HepG2 (cell line): Measurements from ENCODE around the gene CH25H. TPM values are rescaled to one million over a fixed set of nuclear protein-coding genes. Genes with fewer than 3 reads are reported as not detected.

Experiments used
- BRD4 ChIP-seq: sonication (generic); formaldehyde crosslinking; IDR thresholded peaks from 2 replicates; pipeline ENCODE4 v1.4.0; 2020; ENCODE audit warnings: missing genetic modification reagents
- CHD2 ChIP-seq: IDR thresholded peaks from 2 replicates; pipeline ENCODE4 v1.6.1; 2011; ENCODE audit warnings: low read depth, low read length, improper control_type of control experiment
- IRX3 ChIP-seq: sonication (generic); formaldehyde crosslinking; IDR thresholded peaks from 2 replicates; pipeline ENCODE4 v1.8.1; 2023; ENCODE audit warnings: mild to moderate bottlenecking, low read depth, missing genetic modification reagents, borderline replicate concordance
- JUN ChIP-seq: sonication (generic); formaldehyde crosslinking; IDR thresholded peaks from 2 replicates; pipeline ENCODE4 v1.4.0; 2020; ENCODE audit warnings: mild to moderate bottlenecking, missing genetic modification reagents
- JUND ChIP-seq: sonication (generic); formaldehyde crosslinking; IDR thresholded peaks from 2 replicates; pipeline ENCODE4 v1.8.0; 2022; ENCODE audit warnings: mild to moderate bottlenecking, missing genetic modification reagents
- KDM5B ChIP-seq: sonication (generic); formaldehyde crosslinking; IDR thresholded peaks from 2 replicates; pipeline ENCODE4 v1.4.0; 2020; ENCODE audit warnings: missing genetic modification reagents, mild to moderate bottlenecking, borderline replicate concordance
- MEIS1 ChIP-seq: sonication (generic); formaldehyde crosslinking; IDR thresholded peaks from 2 replicates; pipeline ENCODE4 v1.9.0; 2021; ENCODE audit warnings: mild to moderate bottlenecking, missing genetic modification reagents, moderate library complexity, borderline replicate concordance
- NFYC ChIP-seq: IDR thresholded peaks from 2 replicates; pipeline ENCODE4 v1.6.1; 2016; ENCODE audit warnings: missing genetic modification reagents, missing compliant biosample characterization
- PTBP1 ChIP-seq: fragments of 200-400 bp; formaldehyde crosslinking; IDR thresholded peaks from 2 replicates; pipeline ENCODE4 v1.6.1; 2018; ENCODE audit warnings: low read length, low read depth; ENCODE audit not compliant: poor library complexity, severe bottlenecking
- SALL1 ChIP-seq: sonication (generic); formaldehyde crosslinking; IDR thresholded peaks from 2 replicates; pipeline ENCODE4 v1.8.0; 2022; ENCODE audit warnings: mild to moderate bottlenecking, missing genetic modification reagents
- SRY ChIP-seq: sonication (generic); formaldehyde crosslinking; IDR thresholded peaks from 2 replicates; pipeline ENCODE4 v1.8.0; 2022; ENCODE audit warnings: mild to moderate bottlenecking, missing genetic modification reagents
- TCF12 ChIP-seq, 2 experiments: fragments of 450-650 bp in 1 of 2; sonication (generic) in 1 of 2; formaldehyde crosslinking in 1 of 2; IDR thresholded peaks; 2 replicates each; pipeline versions ENCODE4 v1.6.1 to v1.8.0; 2017 to 2022; ENCODE audit warnings: antibody characterized with exemption in 1 of 2, mild to moderate bottlenecking in 1 of 2, missing genetic modification reagents in 1 of 2, moderate library complexity in 1 of 2
- TOE1 ChIP-seq: sonication (generic); formaldehyde crosslinking; IDR thresholded peaks from 2 replicates; pipeline ENCODE4 v1.4.0; 2020; ENCODE audit warnings: mild to moderate bottlenecking, missing genetic modification reagents
- ZBTB3 ChIP-seq: sonication (generic); formaldehyde crosslinking; IDR thresholded peaks from 2 replicates; pipeline ENCODE4 v1.4.0; 2020; ENCODE audit warnings: low read depth, mild to moderate bottlenecking, moderate library complexity, missing genetic modification reagents, borderline replicate concordance
- ZFP1 ChIP-seq: IDR thresholded peaks from 2 replicates; pipeline ENCODE4 v1.6.1; 2016
- ZFP90 ChIP-seq: sonication (generic); formaldehyde crosslinking; IDR thresholded peaks from 2 replicates; pipeline ENCODE4 v1.8.0; 2022; ENCODE audit warnings: missing genetic modification reagents, mild to moderate bottlenecking, inconsistent platforms, borderline replicate concordance
- ZNF333 ChIP-seq: sonication (generic); formaldehyde crosslinking; IDR thresholded peaks from 2 replicates; pipeline ENCODE4 v1.4.0; 2020; ENCODE audit warnings: mild to moderate bottlenecking, missing genetic modification reagents, borderline replicate concordance
- ZNF607 ChIP-seq: sonication (generic); formaldehyde crosslinking; IDR thresholded peaks from 2 replicates; pipeline ENCODE4 v1.5.1; 2020; ENCODE audit warnings: missing genetic modification reagents, mild to moderate bottlenecking, borderline replicate concordance
- ZNF841 ChIP-seq: sonication (generic); formaldehyde crosslinking; IDR thresholded peaks from 2 replicates; pipeline ENCODE4 v1.8.1; 2023; ENCODE audit warnings: missing genetic modification reagents, borderline replicate concordance
- polyA plus RNA-seq, 8 experiments: library from polyadenylated mRNA; depleted of rRNA in 3 of 8; stranded (reverse) in 7 of 8; unstranded in 1 of 8; fragments of >200 nt; fragmentation: Illumina TruSeq in 4 of 8; extraction: Trizol in 4 of 8; gene quantifications; 2 replicates each; pipeline versions ENCODE4 v1.2.1 to v1.2.3, GENCODE V29; 2011 to 2016; ENCODE audit warnings: low read depth in 4 of 8, missing spikeins in 1 of 8, mixed read lengths in 1 of 8; ENCODE audit not compliant: insufficient read depth in 1 of 8
- total RNA-seq, 5 experiments: library from RNA; depleted of rRNA; stranded (reverse); fragments of >200 nt; fragmentation: Illumina TruSeq; extraction: Trizol; gene quantifications; 2 replicates each; pipeline ENCODE4 v1.2.3, GENCODE V29; 2016; ENCODE audit warnings: low read depth in 1 of 5
- TF ChIP-seq, protein P1 (sequence below): sonication (generic); formaldehyde crosslinking; IDR thresholded peaks from 2 replicates; pipeline ENCODE4 v1.8.1; 2023; ENCODE audit warnings: missing genetic modification reagents, mild to moderate bottlenecking, borderline replicate concordance
- TF ChIP-seq, protein P2 (sequence below): IDR thresholded peaks from 2 replicates; pipeline ENCODE4 v1.6.1; 2012; ENCODE audit warnings: inconsistent platforms
- TF ChIP-seq, protein P3 (sequence below): sonication (generic); formaldehyde crosslinking; IDR thresholded peaks from 2 replicates; pipeline ENCODE4 v1.5.0; 2020; ENCODE audit warnings: mild to moderate bottlenecking, missing genetic modification reagents, borderline replicate concordance
- TF ChIP-seq, protein P4 (sequence below): sonication (generic); formaldehyde crosslinking; IDR thresholded peaks from 2 replicates; pipeline ENCODE4 v1.4.0; 2020; ENCODE audit warnings: missing genetic modification reagents
- TF ChIP-seq, protein P5 (sequence below): sonication (generic); formaldehyde crosslinking; IDR thresholded peaks from 2 replicates; pipeline ENCODE4 v1.9.0; 2022; ENCODE audit warnings: low read depth, missing genetic modification reagents

CH25H gene
- total and polyA plus RNA-seq, 2 of the 13 experiments (the other 11 are each of a cell fraction or from before 2014, with no cell fraction given) = not detected

- TF ChIP-seq, protein P1, sequence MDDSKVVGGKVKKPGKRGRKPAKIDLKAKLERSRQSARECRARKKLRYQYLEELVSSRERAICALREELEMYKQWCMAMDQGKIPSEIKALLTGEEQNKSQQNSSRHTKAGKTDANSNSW (CRISPR knock-in tag) = no peak
- TF ChIP-seq JUN (CRISPR knock-in tag) (no peak), KDM5B (CRISPR knock-in tag) (peak; percentile 57; the same call in 1 of the 2 replicates), NFYC (CRISPR knock-in tag) (peak; percentile 76), TCF12 (IDR thresholded peaks at IDR 0.05) (no peak), TCF12 (CRISPR knock-in tag; IDR thresholded peaks at IDR 0.05) (no peak), ZNF333 (CRISPR knock-in tag) (0 out of 2 replicates have a peak, but pooled peaks have one; percentile 21), BRD4 (CRISPR knock-in tag) (no peak), PTBP1 (no peak), ZNF607 (CRISPR knock-in tag) (no peak), CHD2 (no peak), IRX3 (CRISPR knock-in tag) (no peak), ZBTB3 (CRISPR knock-in tag) (no peak), SALL1 (peak; percentile 74), ZNF841 (CRISPR knock-in tag) (no peak), ZFP1 (CRISPR knock-in tag) (no peak), ZFP90 (CRISPR knock-in tag) (no peak; the same call in 1 of the 2 replicates), MEIS1 (CRISPR knock-in tag) (0 out of 2 replicates have a peak, but pooled peaks have one; percentile 28), TOE1 (CRISPR knock-in tag) (no peak), JUND (CRISPR knock-in tag) (no peak), SRY (CRISPR knock-in tag) (no peak)
- TF ChIP-seq, protein P2, sequence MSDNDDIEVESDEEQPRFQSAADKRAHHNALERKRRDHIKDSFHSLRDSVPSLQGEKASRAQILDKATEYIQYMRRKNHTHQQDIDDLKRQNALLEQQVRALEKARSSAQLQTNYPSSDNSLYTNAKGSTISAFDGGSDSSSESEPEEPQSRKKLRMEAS = peak; percentile 81
- TF ChIP-seq, protein P3, sequence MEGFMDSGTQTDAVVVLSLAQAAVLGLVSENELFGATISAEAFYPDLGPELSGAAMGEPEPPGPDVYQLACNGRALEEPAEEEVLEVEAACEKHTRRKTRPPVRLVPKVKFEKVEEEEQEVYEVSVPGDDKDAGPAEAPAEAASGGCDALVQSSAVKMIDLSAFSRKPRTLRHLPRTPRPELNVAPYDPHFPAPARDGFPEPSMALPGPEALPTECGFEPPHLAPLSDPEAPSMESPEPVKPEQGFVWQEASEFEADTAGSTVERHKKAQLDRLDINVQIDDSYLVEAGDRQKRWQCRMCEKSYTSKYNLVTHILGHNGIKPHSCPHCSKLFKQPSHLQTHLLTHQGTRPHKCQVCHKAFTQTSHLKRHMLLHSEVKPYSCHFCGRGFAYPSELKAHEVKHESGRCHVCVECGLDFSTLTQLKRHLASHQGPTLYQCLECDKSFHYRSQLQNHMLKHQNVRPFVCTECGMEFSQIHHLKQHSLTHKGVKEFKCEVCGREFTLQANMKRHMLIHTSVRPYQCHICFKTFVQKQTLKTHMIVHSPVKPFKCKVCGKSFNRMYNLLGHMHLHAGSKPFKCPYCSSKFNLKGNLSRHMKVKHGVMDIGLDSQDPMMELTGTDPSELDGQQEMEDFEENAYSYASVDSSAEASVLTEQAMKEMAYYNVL (CRISPR knock-in tag) = no peak
- TF ChIP-seq, protein P4, sequence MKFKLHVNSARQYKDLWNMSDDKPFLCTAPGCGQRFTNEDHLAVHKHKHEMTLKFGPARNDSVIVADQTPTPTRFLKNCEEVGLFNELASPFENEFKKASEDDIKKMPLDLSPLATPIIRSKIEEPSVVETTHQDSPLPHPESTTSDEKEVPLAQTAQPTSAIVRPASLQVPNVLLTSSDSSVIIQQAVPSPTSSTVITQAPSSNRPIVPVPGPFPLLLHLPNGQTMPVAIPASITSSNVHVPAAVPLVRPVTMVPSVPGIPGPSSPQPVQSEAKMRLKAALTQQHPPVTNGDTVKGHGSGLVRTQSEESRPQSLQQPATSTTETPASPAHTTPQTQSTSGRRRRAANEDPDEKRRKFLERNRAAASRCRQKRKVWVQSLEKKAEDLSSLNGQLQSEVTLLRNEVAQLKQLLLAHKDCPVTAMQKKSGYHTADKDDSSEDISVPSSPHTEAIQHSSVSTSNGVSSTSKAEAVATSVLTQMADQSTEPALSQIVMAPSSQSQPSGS (CRISPR knock-in tag) = no peak
- TF ChIP-seq, protein P5, sequence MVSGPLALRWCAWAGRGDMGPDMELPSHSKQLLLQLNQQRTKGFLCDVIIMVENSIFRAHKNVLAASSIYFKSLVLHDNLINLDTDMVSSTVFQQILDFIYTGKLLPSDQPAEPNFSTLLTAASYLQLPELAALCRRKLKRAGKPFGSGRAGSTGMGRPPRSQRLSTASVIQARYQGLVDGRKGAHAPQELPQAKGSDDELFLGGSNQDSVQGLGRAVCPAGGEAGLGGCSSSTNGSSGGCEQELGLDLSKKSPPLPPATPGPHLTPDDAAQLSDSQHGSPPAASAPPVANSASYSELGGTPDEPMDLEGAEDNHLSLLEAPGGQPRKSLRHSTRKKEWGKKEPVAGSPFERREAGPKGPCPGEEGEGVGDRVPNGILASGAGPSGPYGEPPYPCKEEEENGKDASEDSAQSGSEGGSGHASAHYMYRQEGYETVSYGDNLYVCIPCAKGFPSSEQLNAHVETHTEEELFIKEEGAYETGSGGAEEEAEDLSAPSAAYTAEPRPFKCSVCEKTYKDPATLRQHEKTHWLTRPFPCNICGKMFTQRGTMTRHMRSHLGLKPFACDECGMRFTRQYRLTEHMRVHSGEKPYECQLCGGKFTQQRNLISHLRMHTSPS (CRISPR knock-in tag) = 0 out of 2 replicates have a peak, but pooled peaks have one; percentile 60
These were observed 44.5 kb upstream of the CH25H start, which contains the start of gene LIPA (continued) for GRCh38 chr10:89251409-89252224.
